ENCODE data around the gene SCNN1B.

GRCh38 chr16:23330161-23330560 is 28.1 kb downstream of the SCNN1B start:
- no peak for TF ChIP-seq CTCF (IDR thresholded peaks at IDR 0.05)
- TF ChIP-seq POLR2A (IDR thresholded peaks at IDR 0.05), result no peak
- TF ChIP-seq EP300 (IDR thresholded peaks at IDR 0.05), result no peak

Measured in tibial nerve (tissue), 4 donors.